ENCODE measurements around the gene POLR3H. TPM values are rescaled to one million over a fixed set of nuclear protein-coding genes. Genes with fewer than 3 reads are reported as not detected.

POLR3H gene
- total and polyA plus RNA-seq, 2 donors (not counting 3 experiments of a cell fraction or from before 2014, with no cell fraction given): 31.2 to 39.4 TPM

DNA sequence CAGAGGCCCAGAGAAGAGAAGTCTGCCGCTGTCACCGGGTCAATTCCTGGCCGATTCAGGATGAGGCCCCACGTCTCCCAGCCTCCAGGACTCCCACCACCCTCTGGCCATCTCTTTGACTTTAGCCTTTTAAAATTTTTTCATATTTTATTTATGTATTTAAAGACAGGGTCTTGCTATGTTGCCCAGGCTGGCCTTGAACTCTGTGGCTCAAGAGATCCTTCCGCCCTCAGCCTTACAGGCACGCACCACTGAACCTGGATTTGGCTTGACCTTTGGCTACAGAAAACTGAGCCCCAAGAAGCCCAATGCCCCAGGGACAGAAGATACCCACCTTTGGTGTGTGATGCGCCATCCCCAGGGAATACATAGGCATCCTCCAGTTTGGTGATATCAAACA is 3.9 kb downstream of the POLR3H start:
- Histone ChIP-seq H3K27me3 (ENCODE audit: control insufficient read depth in 2 of 2, insufficient read depth in 2 of 2, low read length in 2 of 2) (no peaks in the 10 kb centered on the region), H3K9me3 (replicated peaks; ENCODE audit: control insufficient read depth, insufficient read depth, low read length) (no peaks in the 10 kb centered on the region), H3K27ac (ENCODE audit: insufficient read depth, low read depth, low read length) (no peak overlapping the region), H2AFZ (ENCODE audit: low read depth, low read length) (no peak overlapping the region), H3K36me3 (ENCODE audit: control insufficient read depth in 2 of 2, extremely low read depth in 1 of 2, insufficient read depth in 2 of 2, low read length in 2 of 2) (peaks cover 0 to 9% of the 10 kb centered on the region in 2 experiments), H3K9ac (replicated peaks; ENCODE audit: extremely low read depth, insufficient read depth, low read length) (no peak overlapping the region), H3K4me1 (ENCODE audit: control insufficient read depth, extremely low read depth, insufficient read depth, low read length) (peaks cover 11% of the 10 kb centered on the region), H3K4me3 (replicated peaks in 1 of 3; ENCODE audit: insufficient read depth in 1 of 3, low read depth in 1 of 3, low read length in 3 of 3) (no peak overlapping the region), H3K9me1 (replicated peaks; ENCODE audit: control insufficient read depth, extremely low read depth, insufficient read depth, low read length) (no peaks in the 10 kb centered on the region), H4K20me1 (replicated peaks; ENCODE audit: control insufficient read depth, extremely low read depth, insufficient read depth, low read length) (no peaks in the 10 kb centered on the region), H3K4me2 (ENCODE audit: insufficient read depth, low read length) (no peak overlapping the region), H3K79me2 (ENCODE audit: control insufficient read depth, insufficient read depth, low read length) (peaks cover 42% of the 10 kb centered on the region)
- no TSS peak for BruUV-seq (replicated peaks)
- POLR2A ChIA-PET: interaction anchor here (1.4 kb wide), 1 partner anchor 17 kb away, joined by 4 read pairs; no protein-coding TSS in a partner anchor
- TF ChIP-seq, protein P1, sequence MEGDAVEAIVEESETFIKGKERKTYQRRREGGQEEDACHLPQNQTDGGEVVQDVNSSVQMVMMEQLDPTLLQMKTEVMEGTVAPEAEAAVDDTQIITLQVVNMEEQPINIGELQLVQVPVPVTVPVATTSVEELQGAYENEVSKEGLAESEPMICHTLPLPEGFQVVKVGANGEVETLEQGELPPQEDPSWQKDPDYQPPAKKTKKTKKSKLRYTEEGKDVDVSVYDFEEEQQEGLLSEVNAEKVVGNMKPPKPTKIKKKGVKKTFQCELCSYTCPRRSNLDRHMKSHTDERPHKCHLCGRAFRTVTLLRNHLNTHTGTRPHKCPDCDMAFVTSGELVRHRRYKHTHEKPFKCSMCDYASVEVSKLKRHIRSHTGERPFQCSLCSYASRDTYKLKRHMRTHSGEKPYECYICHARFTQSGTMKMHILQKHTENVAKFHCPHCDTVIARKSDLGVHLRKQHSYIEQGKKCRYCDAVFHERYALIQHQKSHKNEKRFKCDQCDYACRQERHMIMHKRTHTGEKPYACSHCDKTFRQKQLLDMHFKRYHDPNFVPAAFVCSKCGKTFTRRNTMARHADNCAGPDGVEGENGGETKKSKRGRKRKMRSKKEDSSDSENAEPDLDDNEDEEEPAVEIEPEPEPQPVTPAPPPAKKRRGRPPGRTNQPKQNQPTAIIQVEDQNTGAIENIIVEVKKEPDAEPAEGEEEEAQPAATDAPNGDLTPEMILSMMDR (IDR thresholded peaks at IDR 0.05; ENCODE audit: extremely low read depth in 1 of 2, insufficient read depth in 1 of 2, low read depth in 1 of 2, low read length in 2 of 2): no peak
- TF ChIP-seq FOS (IDR thresholded peaks at IDR 0.05; ENCODE audit: borderline replicate concordance, insufficient read depth, low read length) (no peak), GATA2 (IDR thresholded peaks at IDR 0.05; ENCODE audit: insufficient read depth, insufficient read length, low read depth, low read length) (no peak), JUN (IDR thresholded peaks at IDR 0.05; ENCODE audit: borderline replicate concordance, insufficient read depth, insufficient read length, low read depth) (no peak), POLR2A (IDR thresholded peaks at IDR 0.05; ENCODE audit: low read depth, low read length) (no peak), EZH2 (IDR thresholded peaks at IDR 0.05; ENCODE audit: borderline replicate concordance, low read depth, low read length, severe bottlenecking) (no peak), POLR2AphosphoS5 (IDR thresholded peaks at IDR 0.05; ENCODE audit: insufficient read depth, low read depth, low read length) (no peak), MYC (IDR thresholded peaks at IDR 0.05; ENCODE audit: low read depth, low read length) (no peak)
- TF ChIP-seq, protein P2, sequence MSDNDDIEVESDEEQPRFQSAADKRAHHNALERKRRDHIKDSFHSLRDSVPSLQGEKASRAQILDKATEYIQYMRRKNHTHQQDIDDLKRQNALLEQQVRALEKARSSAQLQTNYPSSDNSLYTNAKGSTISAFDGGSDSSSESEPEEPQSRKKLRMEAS (IDR thresholded peaks at IDR 0.05; ENCODE audit: insufficient read depth, insufficient read length): no peak
- intact Hi-C loops (cut with micrococcal nuclease) (no loop called here), dilution Hi-C loops (cut with MboI; ENCODE audit: extremely low pct_ligation_motif_present, low sequenced_read_pairs) (no loop called here)
- FAIRE-seq (no peak), DNase-seq (ENCODE audit: low read depth, low spot score) (no peak)
- CTCF ChIA-PET: interaction anchor here (1.0 to 1.2 kb wide), 2 partner anchors 14 to 137 kb away, joined by 3 read pairs; no protein-coding TSS in a partner anchor

Measured in endothelial cell of umbilical vein (primary cell).